Tibial nerve (tissue), 4 donors: ENCODE measurements around the gene GNA14. TPM values are rescaled to one million over a fixed set of nuclear protein-coding genes. Genes with fewer than 3 reads are reported as not detected.

ENCODE experiments used
- DNase-seq, 2 donors: peaks; one replicate each; pipeline ENCODE4 v3.0.0-alpha.2; 2019; ENCODE audit warnings: low spot score in 2 of 2
- H3K27ac ChIP-seq, 4 donors: fragments of 200-600 bp; sonication (generic) in 3 of 4; one replicate each; pipeline ENCODE4 v1.5.1; 2017 to 2019; ENCODE audit warnings: mild to moderate bottlenecking in 1 of 4
- H3K27me3 ChIP-seq, 2 donors: fragments of 200-600 bp; sonication (generic) in 1 of 2; one replicate each; pipeline versions ENCODE4 v1.5.1 to v1.6.0; 2017 to 2019
- H3K36me3 ChIP-seq, 3 donors: fragments of 200-600 bp; sonication (generic); one replicate each; pipeline ENCODE4 v1.5.1; 2018 to 2019
- H3K4me1 ChIP-seq, 4 donors: fragments of 200-600 bp; sonication (generic) in 3 of 4; one replicate each; pipeline ENCODE4 v1.5.1; 2017 to 2019
- H3K4me3 ChIP-seq, 4 donors: fragments of 200-600 bp; sonication (generic) in 3 of 4; one replicate each; pipeline ENCODE4 v1.5.1; 2017 to 2019; ENCODE audit warnings: mild to moderate bottlenecking in 1 of 4, moderate library complexity in 1 of 4
- H3K9me3 ChIP-seq, 4 donors: fragments of 200-600 bp; sonication (generic) in 3 of 4; one replicate each; pipeline ENCODE4 v1.5.1; 2017 to 2019
- EP300 ChIP-seq, 2 donors: sonication (generic); formaldehyde crosslinking; IDR thresholded peaks; one replicate each; pipeline ENCODE4 v1.6.1; 2017; ENCODE audit warnings: antibody characterized with exemption in 2 of 2, mild to moderate bottlenecking in 1 of 2
- POLR2A ChIP-seq, 2 donors: fragments of 450-650 bp; IDR thresholded peaks; one replicate each; pipeline ENCODE4 v1.6.1; 2017; ENCODE audit warnings: antibody characterized with exemption in 2 of 2, mild to moderate bottlenecking in 2 of 2, moderate library complexity in 2 of 2
- WGBS, 2 donors: methylation state at CpG; one replicate each; pipeline ENCODE4 v1.1.5; 2018; 5-methylcytosine and 5-hydroxymethylcytosine counted together
- total RNA-seq, 4 donors: library from RNA; depleted of rRNA; stranded (reverse); fragments of >200 nt; gene quantifications; one replicate each; pipeline ENCODE4 v1.1.0, GENCODE V29; 2016
- TF ChIP-seq, protein P1 (sequence below), 5 experiments: fragments of 200-600 bp in 3 of 5; fragments of 450-650 bp in 2 of 5; sonication (generic) in 3 of 5; IDR thresholded peaks; one replicate each; pipeline ENCODE4 v1.5.1; 2016 to 2019; ENCODE audit warnings: antibody characterized with exemption in 5 of 5, mild to moderate bottlenecking in 3 of 5, moderate library complexity in 2 of 5

The GNA14 gene
- total RNA-seq, 4 donors from 2014 or later: 0.84 to 7.1 (median 3.6) TPM

DNA sequence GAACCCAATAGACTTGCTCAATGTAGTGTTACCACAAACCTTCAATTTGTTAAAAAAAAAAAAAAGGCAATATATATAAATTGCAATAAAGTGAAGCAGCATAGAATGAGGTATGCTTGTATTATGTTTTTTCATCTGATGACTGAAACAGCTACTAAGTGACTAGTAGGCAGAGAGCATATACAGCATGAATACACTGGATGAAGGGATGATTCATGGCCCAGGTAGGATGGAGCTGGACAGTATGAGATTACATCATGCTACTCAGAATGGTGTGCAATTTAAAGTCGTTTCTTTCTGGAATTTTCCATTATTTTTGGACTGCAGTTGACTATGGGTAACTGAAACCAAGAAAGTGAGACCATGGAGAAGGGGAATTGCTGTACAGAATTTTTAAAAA lies 161.2 kb downstream of the GNA14 start:
- Histone ChIP-seq H3K36me3 (no peaks in the 10 kb centered on the region), H3K4me3 (no peak overlapping the region), H3K9me3 (peaks cover 0 to 35% (median 0%) of the 10 kb centered on the region in 4 donors), H3K4me1 (no peaks in the 10 kb centered on the region), H3K27ac (no peak overlapping the region), H3K27me3 (no peaks in the 10 kb centered on the region)
- TF ChIP-seq EP300 (IDR thresholded peaks at IDR 0.05) (no peak), POLR2A (IDR thresholded peaks at IDR 0.05) (no peak)
- TF ChIP-seq, protein P1, sequence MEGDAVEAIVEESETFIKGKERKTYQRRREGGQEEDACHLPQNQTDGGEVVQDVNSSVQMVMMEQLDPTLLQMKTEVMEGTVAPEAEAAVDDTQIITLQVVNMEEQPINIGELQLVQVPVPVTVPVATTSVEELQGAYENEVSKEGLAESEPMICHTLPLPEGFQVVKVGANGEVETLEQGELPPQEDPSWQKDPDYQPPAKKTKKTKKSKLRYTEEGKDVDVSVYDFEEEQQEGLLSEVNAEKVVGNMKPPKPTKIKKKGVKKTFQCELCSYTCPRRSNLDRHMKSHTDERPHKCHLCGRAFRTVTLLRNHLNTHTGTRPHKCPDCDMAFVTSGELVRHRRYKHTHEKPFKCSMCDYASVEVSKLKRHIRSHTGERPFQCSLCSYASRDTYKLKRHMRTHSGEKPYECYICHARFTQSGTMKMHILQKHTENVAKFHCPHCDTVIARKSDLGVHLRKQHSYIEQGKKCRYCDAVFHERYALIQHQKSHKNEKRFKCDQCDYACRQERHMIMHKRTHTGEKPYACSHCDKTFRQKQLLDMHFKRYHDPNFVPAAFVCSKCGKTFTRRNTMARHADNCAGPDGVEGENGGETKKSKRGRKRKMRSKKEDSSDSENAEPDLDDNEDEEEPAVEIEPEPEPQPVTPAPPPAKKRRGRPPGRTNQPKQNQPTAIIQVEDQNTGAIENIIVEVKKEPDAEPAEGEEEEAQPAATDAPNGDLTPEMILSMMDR (IDR thresholded peaks at IDR 0.05): no peak
- DNase-seq: no peak
- 35 to 36% methylated on average over 1 of the region's 1 CpG for WGBS, 2 donors

DNA sequence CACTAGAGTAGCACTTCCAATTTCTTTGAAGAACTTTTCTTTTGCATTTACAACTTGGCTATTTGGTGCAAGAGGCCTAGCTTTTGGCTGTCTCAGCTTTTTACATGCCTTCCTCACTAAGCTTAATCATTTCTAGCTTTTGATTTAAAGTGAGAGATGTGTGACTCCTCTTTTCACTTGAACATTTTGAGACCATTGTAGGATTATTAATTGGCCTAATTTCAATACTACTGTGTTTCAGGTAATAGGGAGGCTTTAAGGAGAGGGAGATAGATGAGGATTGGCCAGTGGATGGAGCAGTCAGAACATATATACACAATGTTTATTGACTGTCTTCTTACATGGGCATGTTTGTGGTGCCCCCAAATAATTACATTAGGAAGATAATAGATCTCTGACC lies 161.7 kb downstream of the GNA14 start:
- H3K27ac ChIP-seq: no peak overlapping the region
- H3K36me3 ChIP-seq: no peaks in the 10 kb centered on the region
- H3K9me3 ChIP-seq: peaks cover 0 to 30% (median 0%) of the 10 kb centered on the region in 4 donors
- no peak for DNase-seq
- no peaks in the 10 kb centered on the region for H3K4me1 ChIP-seq
- TF ChIP-seq EP300 (IDR thresholded peaks at IDR 0.05): no peak
- no peak for TF ChIP-seq POLR2A (IDR thresholded peaks at IDR 0.05)
- TF ChIP-seq, protein P1 (IDR thresholded peaks at IDR 0.05): no peak
- no peaks in the 10 kb centered on the region for H3K27me3 ChIP-seq
- H3K4me3 ChIP-seq: no peak overlapping the region

DNA sequence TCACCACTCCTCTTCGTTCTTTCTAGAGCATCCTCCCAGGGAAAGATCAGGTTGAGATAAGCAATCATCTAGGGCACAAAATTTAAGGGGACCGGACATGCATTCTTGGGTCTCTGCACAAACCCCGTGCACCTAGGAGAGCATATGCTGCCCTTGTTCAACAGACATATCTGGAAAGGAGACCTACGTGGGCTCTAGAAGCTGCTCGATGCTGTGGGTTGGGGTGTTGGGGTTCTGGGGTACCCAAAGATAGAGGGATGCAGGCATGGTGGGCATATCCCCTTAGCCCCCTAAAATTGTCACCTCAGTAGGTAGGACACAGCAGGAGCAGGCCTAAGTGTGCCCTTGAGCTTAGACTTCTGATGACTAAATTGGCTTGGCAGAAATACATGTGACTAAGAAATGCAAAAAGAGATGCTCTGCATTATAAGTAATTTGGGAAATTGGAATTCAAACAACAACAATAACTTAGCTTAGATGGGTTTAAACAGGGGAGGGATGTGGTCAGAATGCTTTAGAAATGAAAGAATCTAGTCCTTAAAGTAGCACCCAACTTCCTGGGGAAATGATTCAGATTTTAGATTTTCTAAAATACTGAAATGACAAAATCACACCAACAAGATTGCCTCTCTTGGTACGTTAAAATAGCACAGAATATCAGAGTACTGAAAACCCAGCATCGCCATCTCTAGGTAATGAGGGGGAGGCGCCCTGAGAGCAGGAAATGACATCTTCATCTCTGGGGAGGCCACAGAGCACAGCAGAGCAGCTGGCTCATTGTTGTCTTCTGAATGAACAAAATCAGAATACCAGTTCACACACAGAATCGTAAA lies 172.3 kb downstream of the GNA14 start:
- WGBS, 2 donors: 67 to 70% methylated on average over 9 of the region's 9 CpGs
- H3K9me3 ChIP-seq: peaks cover 0 to 22% (median 3%) of the 10 kb centered on the region in 4 donors
- TF ChIP-seq POLR2A (IDR thresholded peaks at IDR 0.05) (no peak), EP300 (IDR thresholded peaks at IDR 0.05) (no peak)
- TF ChIP-seq, protein P1 (IDR thresholded peaks at IDR 0.05): no peak
- no peaks in the 10 kb centered on the region for H3K27me3 ChIP-seq
- no peak overlapping the region for H3K4me3 ChIP-seq
- DNase-seq: no peak
- H3K27ac ChIP-seq: no peak overlapping the region
- no peaks in the 10 kb centered on the region for H3K4me1 ChIP-seq
- H3K36me3 ChIP-seq: no peaks in the 10 kb centered on the region

DNA sequence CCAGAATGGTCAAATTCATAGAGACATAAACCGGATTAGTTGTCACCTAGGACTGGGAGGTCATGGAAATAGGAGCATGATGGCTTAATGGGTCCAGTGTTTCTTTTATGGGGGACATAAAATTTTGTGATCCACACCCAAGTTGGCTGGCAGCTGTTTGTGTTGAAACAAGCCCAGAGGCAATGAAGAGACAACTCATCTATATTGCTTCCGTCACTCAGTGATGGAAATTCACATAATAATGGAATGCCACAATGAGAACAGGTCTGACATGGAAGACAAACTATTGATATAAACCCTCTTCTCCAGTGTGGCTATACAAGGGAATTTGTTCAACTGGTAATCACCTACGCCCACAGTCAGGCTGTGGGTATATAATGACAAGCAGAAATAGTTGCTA lies 173.2 kb downstream of the GNA14 start:
- no peaks in the 10 kb centered on the region for H3K4me1 ChIP-seq
- TF ChIP-seq EP300 (IDR thresholded peaks at IDR 0.05) (no peak), POLR2A (IDR thresholded peaks at IDR 0.05) (no peak)
- TF ChIP-seq, protein P1 (IDR thresholded peaks at IDR 0.05): no peak
- H3K9me3 ChIP-seq: peaks cover 0 to 22% (median 3%) of the 10 kb centered on the region in 4 donors
- H3K27me3 ChIP-seq: no peaks in the 10 kb centered on the region
- 91 to 92% methylated on average over 3 of the region's 3 CpGs for WGBS, 2 donors
- H3K36me3 ChIP-seq: no peaks in the 10 kb centered on the region
- DNase-seq: no peak
- H3K4me3 ChIP-seq: no peak overlapping the region
- H3K27ac ChIP-seq: no peak overlapping the region

DNA sequence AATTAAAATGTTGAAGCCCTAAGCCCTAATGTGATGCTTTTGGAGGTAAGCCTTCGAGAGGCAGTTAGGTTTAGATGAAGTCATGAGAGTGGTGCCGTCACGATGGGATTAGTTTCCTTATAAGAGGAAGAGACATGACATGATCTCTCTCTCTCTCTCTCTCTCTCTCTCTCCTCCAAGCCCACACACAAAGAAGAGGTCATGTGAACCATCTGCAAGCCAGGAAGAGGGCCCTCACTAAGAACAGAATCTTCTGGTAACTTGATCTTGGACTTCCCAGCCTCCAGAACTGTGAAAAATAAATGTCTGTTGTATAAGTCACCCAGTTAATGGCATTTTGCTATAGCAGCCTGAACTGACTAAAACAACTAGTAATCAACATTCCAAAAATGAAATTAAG lies 175.5 kb downstream of the GNA14 start:
- TF ChIP-seq, protein P1 (IDR thresholded peaks at IDR 0.05): no peak
- TF ChIP-seq EP300 (IDR thresholded peaks at IDR 0.05) (no peak), POLR2A (IDR thresholded peaks at IDR 0.05) (no peak)

More for the DNA sequence above, 175.5 kb downstream of the GNA14 start:
- no peak overlapping the region for H3K4me3 ChIP-seq
- H3K27ac ChIP-seq: no peak overlapping the region
- H3K9me3 ChIP-seq: peaks cover 0 to 20% (median 3%) of the 10 kb centered on the region in 4 donors
- WGBS, 2 donors: 83 to 84% methylated on average over 3 of the region's 3 CpGs
- no peaks in the 10 kb centered on the region for H3K36me3 ChIP-seq
- H3K4me1 ChIP-seq: no peaks in the 10 kb centered on the region
- no peaks in the 10 kb centered on the region for H3K27me3 ChIP-seq
- DNase-seq: no peak
